Osteocyte (in vitro differentiated cells): ENCODE data around the gene CMIP. TPM values are rescaled to one million over a fixed set of nuclear protein-coding genes. Genes with fewer than 3 reads are reported as not detected.

Experiments used
- DNase-seq: peaks from one replicate; pipeline ENCODE4 v3.0.0; 2021; ENCODE audit warnings: mixed read lengths; ENCODE audit not compliant: unreplicated experiment; ENCODE audit errors: extremely low spot score
- H3K27ac Mint-ChIP-seq: one replicate; pipeline ENCODE4 v1.8.0; 2021; ENCODE audit warnings: mild to moderate bottlenecking, mixed read lengths; ENCODE audit not compliant: unreplicated experiment
- H3K27me3 Mint-ChIP-seq: one replicate; pipeline ENCODE4 v1.8.0; 2021; ENCODE audit warnings: mixed read lengths; ENCODE audit not compliant: unreplicated experiment
- H3K36me3 Mint-ChIP-seq: one replicate; pipeline ENCODE4 v1.8.0; 2021; ENCODE audit warnings: mixed read lengths; ENCODE audit not compliant: unreplicated experiment
- H3K4me1 Mint-ChIP-seq: one replicate; pipeline ENCODE4 v1.8.0; 2021; ENCODE audit warnings: mixed read lengths; ENCODE audit not compliant: unreplicated experiment
- H3K4me3 Mint-ChIP-seq: one replicate; pipeline ENCODE4 v1.8.0; 2021; ENCODE audit warnings: mild to moderate bottlenecking, moderate library complexity, mixed read lengths; ENCODE audit not compliant: unreplicated experiment
- H3K9me3 Mint-ChIP-seq: one replicate; pipeline ENCODE4 v1.8.0; 2021; ENCODE audit warnings: mixed read lengths; ENCODE audit not compliant: unreplicated experiment
- CTCF ChIP-seq: fragments of 200-600 bp; sonication (generic); IDR thresholded peaks from 2 replicates; pipeline ENCODE4 v1.5.0; 2021; ENCODE audit warnings: antibody characterized with exemption, mild to moderate bottlenecking, moderate library complexity
- total RNA-seq: library from RNA; stranded (reverse); gene quantifications from 2 replicates; pipeline ENCODE4 v1.2.1, GENCODE V29; 2021

The CMIP gene
- total RNA-seq, 1 donor from 2014 or later = 38.0 TPM

GRCh38 chr16:81642943-81643342, 198.3 kb downstream of the CMIP start:
- no peak overlapping the region for H3K4me3 Mint-ChIP-seq
- no peaks in the 10 kb centered on the region for H3K9me3 Mint-ChIP-seq
- H3K4me1 Mint-ChIP-seq = peaks cover 43% of the 10 kb centered on the region
- no peaks in the 10 kb centered on the region for H3K36me3 Mint-ChIP-seq
- no peak overlapping the region for H3K27ac Mint-ChIP-seq
- no peaks in the 10 kb centered on the region for H3K27me3 Mint-ChIP-seq
- DNase-seq = no peak
- no peak for TF ChIP-seq CTCF

DNA sequence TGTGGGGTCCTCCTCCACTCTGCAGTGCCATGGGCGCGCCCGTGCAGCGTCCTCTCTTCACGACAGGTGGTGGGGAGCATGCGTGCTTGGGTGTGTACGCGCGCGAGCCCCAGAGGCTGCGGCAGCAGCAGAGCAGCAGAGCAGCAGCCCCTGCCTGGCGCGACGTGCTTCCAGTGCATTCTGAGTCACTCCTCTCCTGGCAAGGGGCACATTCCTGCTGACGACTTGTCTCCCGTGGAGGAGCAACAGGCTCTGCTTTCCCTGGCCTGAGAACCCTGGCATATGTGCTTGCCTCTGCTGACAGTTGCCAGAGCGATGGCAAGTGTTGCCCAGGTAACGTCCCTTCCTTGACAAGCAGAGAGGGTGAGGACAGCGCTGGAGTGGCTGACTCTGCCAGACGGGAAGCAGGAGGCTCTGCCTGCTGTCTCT, 200.7 kb downstream of the CMIP start:
- H3K27ac Mint-ChIP-seq = peak overlapping the region; percentile 97
- H3K9me3 Mint-ChIP-seq = no peaks in the 10 kb centered on the region
- TF ChIP-seq CTCF = no peak
- no peaks in the 10 kb centered on the region for H3K36me3 Mint-ChIP-seq
- peak; percentile 91 for DNase-seq
- H3K27me3 Mint-ChIP-seq = no peaks in the 10 kb centered on the region
- H3K4me3 Mint-ChIP-seq = no peak overlapping the region
- peaks cover 56% of the 10 kb centered on the region for H3K4me1 Mint-ChIP-seq

DNA sequence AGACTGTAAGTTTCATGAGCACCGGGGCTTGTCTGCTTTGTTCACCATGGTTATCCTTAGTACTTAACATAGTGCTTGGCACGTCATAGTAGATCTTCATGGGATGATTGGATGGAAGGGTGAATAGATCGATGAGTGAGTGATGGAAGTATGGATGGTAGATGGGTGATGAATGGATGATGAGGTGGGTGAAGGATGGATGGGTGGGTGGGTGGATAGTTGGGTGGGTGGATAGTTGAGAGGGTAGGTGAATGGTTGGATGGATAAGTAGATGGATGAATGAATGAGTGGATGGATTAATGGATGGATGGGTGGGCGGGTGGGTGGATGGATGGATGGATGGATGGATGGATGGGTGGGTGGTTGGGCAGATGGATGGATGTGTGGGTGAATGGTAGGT, 201.3 kb downstream of the CMIP start:
- Mint-ChIP-seq H3K27me3 (no peaks in the 10 kb centered on the region), H3K9me3 (no peaks in the 10 kb centered on the region), H3K4me1 (peaks cover 54% of the 10 kb centered on the region), H3K4me3 (no peak overlapping the region), H3K36me3 (no peaks in the 10 kb centered on the region), H3K27ac (peak overlapping the region; percentile 97)
- no peak for DNase-seq
- no peak for TF ChIP-seq CTCF

- no peaks in the 10 kb centered on the region for H3K9me3 Mint-ChIP-seq
- H3K4me1 Mint-ChIP-seq = peaks cover 54% of the 10 kb centered on the region
- peak overlapping the region; percentile 88 for H3K27ac Mint-ChIP-seq
- H3K4me3 Mint-ChIP-seq = no peak overlapping the region
- no peak for TF ChIP-seq CTCF
- no peak for DNase-seq
- no peaks in the 10 kb centered on the region for H3K27me3 Mint-ChIP-seq
- no peaks in the 10 kb centered on the region for H3K36me3 Mint-ChIP-seq
These were observed 202.0 kb downstream of the CMIP start for GRCh38 chr16:81646561-81646960.

GRCh38 chr16:81647527-81647926, 202.9 kb downstream of the CMIP start:
- Mint-ChIP-seq H3K9me3 (no peaks in the 10 kb centered on the region), H3K4me3 (no peak overlapping the region), H3K4me1 (peaks cover 54% of the 10 kb centered on the region), H3K27ac (peak overlapping the region; percentile 44), H3K27me3 (no peaks in the 10 kb centered on the region), H3K36me3 (peaks cover 2% of the 10 kb centered on the region)
- no peak for DNase-seq
- no peak for TF ChIP-seq CTCF
